H9 (cell line): ENCODE results near the gene OST4. TPM values are rescaled to one million over a fixed set of nuclear protein-coding genes. Genes with fewer than 3 reads are reported as not detected.
A peak's percentile ranks its signal among the peaks of the same experiment; 100 is the strongest.

Experiments
- DNase-seq: peaks from one replicate; pipeline ENCODE4 v3.0.0-alpha.2; 2017
- H2AFZ ChIP-seq: one replicate; pipeline ENCODE4 v1.6.1; 2013; ENCODE audit warnings: mild to moderate bottlenecking, low read length, control low read depth, moderate library complexity
- H2AK5ac ChIP-seq: 2 replicates; pipeline ENCODE4 v1.6.1; 2013; ENCODE audit warnings: low read length, control low read depth, mixed read lengths; ENCODE audit not compliant: insufficient read length
- H2BK120ac ChIP-seq: one replicate; pipeline ENCODE4 v1.6.1; 2013; ENCODE audit warnings: low read depth, mild to moderate bottlenecking, low read length, control low read depth, inconsistent platforms; ENCODE audit not compliant: poor library complexity, severe bottlenecking
- H2BK12ac ChIP-seq: 2 replicates; pipeline ENCODE4 v1.6.1; 2013; ENCODE audit warnings: low read length, control low read depth, mixed read lengths, low read depth; ENCODE audit not compliant: insufficient read length
- H2BK15ac ChIP-seq: 2 replicates; pipeline ENCODE4 v1.6.1; 2013; ENCODE audit warnings: low read depth, low read length, control low read depth
- H2BK20ac ChIP-seq: one replicate; pipeline ENCODE4 v1.6.1; 2013; ENCODE audit warnings: low read depth, mild to moderate bottlenecking, low read length, control low read depth, inconsistent platforms; ENCODE audit not compliant: poor library complexity, severe bottlenecking
- H2BK5ac ChIP-seq: 2 replicates; pipeline ENCODE4 v1.6.1; 2013; ENCODE audit warnings: low read length, control low read depth, mixed read lengths; ENCODE audit not compliant: insufficient read length
- H3K14ac ChIP-seq: 2 replicates; pipeline ENCODE4 v1.6.1; 2013; ENCODE audit warnings: low read length, control low read depth; ENCODE audit not compliant: insufficient read depth
- H3K18ac ChIP-seq: 2 replicates; pipeline ENCODE4 v1.6.1; 2013; ENCODE audit warnings: low read depth, mild to moderate bottlenecking, mixed read lengths, low read length, control low read depth; ENCODE audit not compliant: insufficient read length
- H3K23ac ChIP-seq: 2 replicates; pipeline ENCODE4 v1.6.1; 2013; ENCODE audit warnings: low read length, control low read depth, mixed read lengths, low read depth; ENCODE audit not compliant: insufficient read length
- H3K23me2 ChIP-seq: 2 replicates; pipeline ENCODE4 v1.6.1; 2013; ENCODE audit warnings: low read depth, mild to moderate bottlenecking, mixed read lengths, low read length, control low read depth; ENCODE audit not compliant: insufficient read length, poor library complexity, severe bottlenecking
- H3K27ac ChIP-seq: 2 replicates; pipeline ENCODE4 v1.5.1; 2013; ENCODE audit warnings: low read length, control low read depth, mixed read lengths, low read depth; ENCODE audit not compliant: insufficient read length
- H3K27me3 ChIP-seq: 2 replicates; pipeline ENCODE4 v1.6.1; 2013; ENCODE audit warnings: low read length, control low read depth, inconsistent platforms; ENCODE audit not compliant: insufficient read depth
- H3K4ac ChIP-seq: 2 replicates; pipeline ENCODE4 v1.6.1; 2013; ENCODE audit warnings: low read depth, mild to moderate bottlenecking, control low read depth, inconsistent platforms, low read length, moderate library complexity
- H3K4me1 ChIP-seq: 2 replicates; pipeline ENCODE4 v1.6.1; 2013; ENCODE audit warnings: low read length, control low read depth, inconsistent platforms; ENCODE audit not compliant: insufficient read depth
- H3K4me2 ChIP-seq: 2 replicates; pipeline ENCODE4 v1.6.1; 2013; ENCODE audit warnings: low read length, control low read depth, mixed read lengths; ENCODE audit not compliant: insufficient read length, insufficient read depth
- H3K56ac ChIP-seq: 2 replicates; pipeline ENCODE4 v1.6.1; 2013; ENCODE audit warnings: low read depth, mild to moderate bottlenecking, mixed read lengths, low read length, control low read depth; ENCODE audit not compliant: insufficient read length
- H3K79me1 ChIP-seq: 2 replicates; pipeline ENCODE4 v1.6.1; 2013; ENCODE audit warnings: low read depth, mild to moderate bottlenecking, moderate library complexity, low read length, control low read depth, inconsistent platforms; ENCODE audit not compliant: insufficient read depth, poor library complexity, severe bottlenecking
- H3K79me2 ChIP-seq: 2 replicates; pipeline ENCODE4 v1.6.1; 2013; ENCODE audit warnings: low read length, control low read depth, inconsistent platforms; ENCODE audit not compliant: insufficient read depth
- H3K9ac ChIP-seq: 2 replicates; pipeline ENCODE4 v1.6.1; 2013; ENCODE audit warnings: low read length, control low read depth, mixed read lengths; ENCODE audit not compliant: insufficient read length; ENCODE audit errors: extremely low read depth
- H3K9me3 ChIP-seq: one replicate; pipeline ENCODE4 v1.6.1; 2013; ENCODE audit warnings: low read depth, low read length, inconsistent platforms; ENCODE audit not compliant: control insufficient read depth
- H3T11ph ChIP-seq: one replicate; pipeline ENCODE4 v1.6.1; 2013; ENCODE audit warnings: mild to moderate bottlenecking, low read length, control low read depth, inconsistent platforms
- H4K20me1 ChIP-seq: one replicate; pipeline ENCODE4 v1.6.1; 2013; ENCODE audit not compliant: control insufficient read depth, insufficient read length, insufficient read depth
- H4K5ac ChIP-seq: 2 replicates; pipeline ENCODE4 v1.6.1; 2013; ENCODE audit warnings: low read depth, mild to moderate bottlenecking, mixed read lengths, low read length, control low read depth; ENCODE audit not compliant: insufficient read length
- H4K8ac ChIP-seq: replicated peaks from 2 replicates; pipeline ENCODE4 v1.6.1; 2013; ENCODE audit warnings: low read length, control low read depth, mixed read lengths, low read depth; ENCODE audit not compliant: insufficient read length
- H4K91ac ChIP-seq: 2 replicates; pipeline ENCODE4 v1.6.1; 2013; ENCODE audit warnings: low read depth, mild to moderate bottlenecking, moderate library complexity, mixed read lengths, low read length, control low read depth; ENCODE audit not compliant: insufficient read length
- H3K27ac Mint-ChIP-seq, 3 experiments: 2 replicates in 2 of 3; 3 replicates in 1 of 3; pipeline ENCODE4 v1.8.0; 2020 to 2021; ENCODE audit warnings: mixed read lengths in 3 of 3, mild to moderate bottlenecking in 1 of 3, moderate library complexity in 1 of 3
- H3K27me3 Mint-ChIP-seq: 2 replicates; pipeline ENCODE4 v1.8.0; 2021; ENCODE audit warnings: low read depth, mild to moderate bottlenecking, moderate library complexity, mixed read lengths
- H3K36me3 Mint-ChIP-seq, 3 experiments: 2 replicates in 2 of 3; 3 replicates in 1 of 3; pipeline ENCODE4 v1.8.0; 2020 to 2021; ENCODE audit warnings: low read depth in 3 of 3, mixed read lengths in 3 of 3; ENCODE audit not compliant: insufficient read depth in 1 of 3
- H3K4me1 Mint-ChIP-seq, 2 experiments: 2 replicates each; pipeline ENCODE4 v1.8.0; 2020; ENCODE audit warnings: mixed read lengths in 2 of 2
- H3K4me3 Mint-ChIP-seq, 2 experiments: 2 replicates in 1 of 2; 3 replicates in 1 of 2; pipeline ENCODE4 v1.8.0; 2020 to 2021; ENCODE audit warnings: mild to moderate bottlenecking in 2 of 2, mixed read lengths in 2 of 2, moderate library complexity in 1 of 2
- H3K9me3 Mint-ChIP-seq, 2 experiments: 2 replicates in 1 of 2; 3 replicates in 1 of 2; pipeline ENCODE4 v1.8.0; 2020; ENCODE audit warnings: mild to moderate bottlenecking in 2 of 2, mixed read lengths in 2 of 2, moderate library complexity in 1 of 2
- CTCF ChIP-seq: fragments of 200-600 bp; sonication (generic); conservative IDR thresholded peaks from 3 replicates; pipeline ENCODE4 v1.8.0; 2021; ENCODE audit warnings: antibody characterized with exemption, mild to moderate bottlenecking
- WGBS: extraction: QIAGEN DNeasy Blood & Tissue Kit; methylation state at CpG from one replicate; pipeline ENCODE4 v1.1.7; 2013; ENCODE audit warnings: missing lambda C conversion rate, low lambda C conversion rate, mixed read lengths; ENCODE audit not compliant: insufficient read length; ENCODE audit errors: extremely low coverage; 5-methylcytosine and 5-hydroxymethylcytosine counted together
- total RNA-seq: library from RNA; stranded (reverse); gene quantifications from 2 replicates; pipeline ENCODE4 v1.2.1, GENCODE V29; 2021

OST4 gene
- total RNA-seq, 1 experiment from 2014 or later = 215 TPM

GRCh38 chr2:27039426-27039825 lies 32.0 kb downstream of the OST4 start:
- H3K27ac Mint-ChIP-seq = peak overlapping the region in 1 of 3 experiments; percentile 67; a peak in 1 of 7 replicates
- no peak for DNase-seq
- H3K9me3 ChIP-seq = no peaks in the 10 kb centered on the region
- H2BK12ac ChIP-seq = no peak overlapping the region
- peaks cover 20 to 80% (median 74%) of the 10 kb centered on the region in 3 experiments for H3K36me3 Mint-ChIP-seq
- no peak overlapping the region for H2BK120ac ChIP-seq
- no peak overlapping the region for H3K56ac ChIP-seq
- H3T11ph ChIP-seq = no peak overlapping the region
- H2BK15ac ChIP-seq = no peak overlapping the region
- no peak overlapping the region for H2AFZ ChIP-seq
- H3K4ac ChIP-seq = no peak overlapping the region
- no peak overlapping the region for H3K18ac ChIP-seq
- no peak overlapping the region for H4K91ac ChIP-seq
- no peak overlapping the region for H3K9ac ChIP-seq
- H3K23ac ChIP-seq = no peak overlapping the region
- no peak overlapping the region for H2BK5ac ChIP-seq
- no peak for TF ChIP-seq CTCF
- no CpG with 5 or more reads among the region's 6 CpGs for WGBS
- H3K27ac ChIP-seq = no peak overlapping the region
- H2AK5ac ChIP-seq = no peak overlapping the region
- H3K4me3 Mint-ChIP-seq = no peak overlapping the region
- H3K79me2 ChIP-seq = no peaks in the 10 kb centered on the region
- no peaks in the 10 kb centered on the region for H4K20me1 ChIP-seq
- no peaks in the 10 kb centered on the region for H3K27me3 ChIP-seq
- H3K4me1 Mint-ChIP-seq = peaks cover 0 to 5% of the 10 kb centered on the region in 2 experiments; a peak in 1 of 4 replicates
- H4K5ac ChIP-seq = no peak overlapping the region
- no peaks in the 10 kb centered on the region for H3K9me3 Mint-ChIP-seq
- H3K14ac ChIP-seq = no peak overlapping the region
- no peak overlapping the region for H2BK20ac ChIP-seq
- H3K79me1 ChIP-seq = no peaks in the 10 kb centered on the region
- no peaks in the 10 kb centered on the region for H3K23me2 ChIP-seq
- H4K8ac ChIP-seq = no peak overlapping the region
- H3K27me3 Mint-ChIP-seq = no peaks in the 10 kb centered on the region
- no peaks in the 10 kb centered on the region for H3K4me1 ChIP-seq
- no peak overlapping the region for H3K4me2 ChIP-seq
